Activated T-helper 1 cell treated with anti-CD3 and anti-CD28 coated beads, Interleukin-2, amount 50 U/mL, for 16 hours (primary cell): ENCODE data around the gene RBM43.

Experiments used
- DNase-seq, 2 donors: peaks; one replicate each; pipeline ENCODE4 v3.0.0-alpha.2; 2020; ENCODE audit warnings: low read depth in 1 of 2, low spot score in 1 of 2

Gene RBM43

GRCh38 chr2:151230627-151231140 lies 31.0 kb downstream of the RBM43 start:
- DNase-seq: no peak

GRCh38 chr2:151228847-151229512 lies 32.7 kb downstream of the RBM43 start:
- DNase-seq: no peak

GRCh38 chr2:151217343-151217742 lies 44.3 kb downstream of the RBM43 start:
- DNase-seq: no peak

- no peak for DNase-seq
Measured at GRCh38 chr2:151207100-151207499, 54.6 kb downstream of the RBM43 start.

- DNase-seq: no peak
Measured at GRCh38 chr2:151206446-151206968, 55.2 kb downstream of the RBM43 start.

- no peak for DNase-seq
Measured at GRCh38 chr2:151205571-151205970, 56.1 kb downstream of the RBM43 start.

GRCh38 chr2:151204756-151205155 lies 56.9 kb downstream of the RBM43 start:
- DNase-seq: no peak

- DNase-seq: no peak
Measured at GRCh38 chr2:151200844-151201243, 60.8 kb downstream of the RBM43 start.

- no peak for DNase-seq
Measured at GRCh38 chr2:151200277-151200676, 61.4 kb downstream of the RBM43 start.

GRCh38 chr2:151198645-151199044 lies 63.0 kb downstream of the RBM43 start:
- DNase-seq: no peak
